ENCODE measurements around the gene GALNT10.

GALNT10 gene

DNA sequence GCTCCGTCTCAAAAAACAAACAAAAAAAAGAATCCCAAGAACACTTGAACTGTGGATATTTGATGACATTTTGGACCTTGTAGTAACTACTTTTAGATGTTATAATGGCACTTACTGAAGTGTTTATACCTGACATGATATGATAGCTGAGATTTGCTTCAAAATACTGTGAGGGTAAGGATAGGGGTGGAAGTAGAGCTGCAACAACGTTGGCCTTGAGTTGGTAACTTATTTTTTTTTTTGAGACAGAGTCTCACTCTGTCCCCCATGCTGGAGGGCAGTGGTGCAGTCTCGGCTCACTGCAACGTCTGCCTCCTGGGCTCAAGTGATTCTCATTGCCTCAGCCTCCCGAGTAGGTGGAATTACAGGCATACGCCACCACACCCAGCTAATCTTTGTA is 224.6 kb downstream of the GALNT10 start:
- DNase-seq (ENCODE audit: extremely low spot score) = no peak
- TF ChIP-seq BHLHE40 (IDR thresholded peaks at IDR 0.05; ENCODE audit: borderline replicate concordance) = no peak
- TF ChIP-seq FOXK2 (IDR thresholded peaks at IDR 0.05) = no peak
- TF ChIP-seq ELF4 (IDR thresholded peaks at IDR 0.05) = no peak
- TF ChIP-seq FOXA1 (IDR thresholded peaks at IDR 0.05) = no peak
- no peak for TF ChIP-seq SUZ12 (IDR thresholded peaks at IDR 0.05)
- TF ChIP-seq LEF1 (IDR thresholded peaks at IDR 0.05; ENCODE audit: borderline replicate concordance) = no peak
- TF ChIP-seq, protein P1, sequence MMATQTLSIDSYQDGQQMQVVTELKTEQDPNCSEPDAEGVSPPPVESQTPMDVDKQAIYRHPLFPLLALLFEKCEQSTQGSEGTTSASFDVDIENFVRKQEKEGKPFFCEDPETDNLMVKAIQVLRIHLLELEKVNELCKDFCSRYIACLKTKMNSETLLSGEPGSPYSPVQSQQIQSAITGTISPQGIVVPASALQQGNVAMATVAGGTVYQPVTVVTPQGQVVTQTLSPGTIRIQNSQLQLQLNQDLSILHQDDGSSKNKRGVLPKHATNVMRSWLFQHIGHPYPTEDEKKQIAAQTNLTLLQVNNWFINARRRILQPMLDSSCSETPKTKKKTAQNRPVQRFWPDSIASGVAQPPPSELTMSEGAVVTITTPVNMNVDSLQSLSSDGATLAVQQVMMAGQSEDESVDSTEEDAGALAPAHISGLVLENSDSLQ (IDR thresholded peaks at IDR 0.05) = no peak
- TF ChIP-seq ARNT (IDR thresholded peaks at IDR 0.05) = no peak
- no peak for TF ChIP-seq TARDBP (IDR thresholded peaks at IDR 0.05)
- no peak for TF ChIP-seq L3MBTL2 (conservative IDR thresholded peaks at IDR 0.05)
- no peak for TF ChIP-seq SP1 (IDR thresholded peaks at IDR 0.05)
- POLR2A ChIA-PET = no interaction called here
- CTCF ChIA-PET = interaction anchor here (0.6 to 1.3 kb wide), 2 partner anchors 195 to 218 kb away, joined by 3 to 5 read pairs; no protein-coding TSS in a partner anchor

DNA sequence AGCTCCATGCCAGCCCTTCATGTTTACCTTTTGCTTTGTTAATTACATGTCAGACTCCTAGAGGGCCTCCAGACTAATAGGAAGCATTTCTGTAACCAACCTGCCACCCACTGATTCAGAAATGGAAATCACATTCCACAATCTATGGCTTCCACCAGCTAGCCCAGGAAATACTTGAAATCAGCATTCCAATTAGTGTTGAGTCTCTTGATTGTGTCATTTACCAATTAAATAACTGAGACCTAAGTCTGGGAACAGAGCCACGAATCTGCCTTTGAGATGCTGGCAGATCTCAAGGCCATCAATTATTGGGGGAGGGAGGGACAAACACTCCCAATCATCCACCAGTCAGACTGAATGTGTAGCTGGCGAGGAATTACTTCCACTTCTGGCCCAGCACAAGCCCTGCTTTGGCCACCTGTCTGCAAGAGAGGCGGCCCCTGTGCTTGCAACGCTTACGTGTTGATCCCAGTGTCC is 227.8 kb downstream of the GALNT10 start:
- TF ChIP-seq ARNT (IDR thresholded peaks at IDR 0.05) = no peak
- TF ChIP-seq TARDBP (IDR thresholded peaks at IDR 0.05) = no peak
- TF ChIP-seq, protein P1 (IDR thresholded peaks at IDR 0.05) = no peak
- TF ChIP-seq HDGF (IDR thresholded peaks at IDR 0.05; ENCODE audit: borderline replicate concordance) = no peak
- POLR2A ChIA-PET = no interaction called here
- CTCF ChIA-PET = no interaction called here
- no peak for DNase-seq (ENCODE audit: extremely low spot score)

DNA sequence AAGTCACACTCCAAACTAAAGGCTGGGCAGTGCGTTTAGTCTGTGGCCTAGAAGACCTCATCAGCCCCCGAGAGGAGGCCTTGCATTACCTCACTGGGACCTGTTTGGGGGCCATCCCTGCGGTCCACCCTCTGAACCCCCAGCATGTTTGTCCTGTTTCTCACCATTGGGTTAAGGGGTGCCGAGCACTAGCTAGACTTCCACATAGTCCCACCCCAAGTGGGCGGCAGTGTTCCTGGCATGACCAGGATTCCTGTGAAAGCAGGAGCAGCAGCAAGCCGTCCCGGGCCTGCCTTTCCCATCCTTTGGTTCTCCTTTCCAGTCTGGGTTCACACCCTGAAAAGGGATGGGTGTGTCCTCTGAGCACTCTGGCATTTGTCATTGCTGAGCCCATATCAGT is 228.7 kb downstream of the GALNT10 start:
- TF ChIP-seq SUZ12 (IDR thresholded peaks at IDR 0.05) = no peak
- TF ChIP-seq CTBP1 (IDR thresholded peaks at IDR 0.05; ENCODE audit: borderline replicate concordance) = no peak
- no peak for TF ChIP-seq NFRKB (IDR thresholded peaks at IDR 0.05)
- no peak for TF ChIP-seq LEF1 (IDR thresholded peaks at IDR 0.05; ENCODE audit: borderline replicate concordance)
- no peak for TF ChIP-seq FOXA1 (IDR thresholded peaks at IDR 0.05)
- no peak for TF ChIP-seq ELF4 (IDR thresholded peaks at IDR 0.05)
- TF ChIP-seq ZNF384 (IDR thresholded peaks at IDR 0.05) = no peak
- no peak for TF ChIP-seq ARNT (IDR thresholded peaks at IDR 0.05)
- no peak for TF ChIP-seq TARDBP (IDR thresholded peaks at IDR 0.05)
- no peak for TF ChIP-seq HDGF (IDR thresholded peaks at IDR 0.05; ENCODE audit: borderline replicate concordance)
- no peak for TF ChIP-seq L3MBTL2 (conservative IDR thresholded peaks at IDR 0.05)
- TF ChIP-seq BHLHE40 (IDR thresholded peaks at IDR 0.05; ENCODE audit: borderline replicate concordance) = no peak
- TF ChIP-seq FOXM1 (IDR thresholded peaks at IDR 0.05; ENCODE audit: borderline replicate concordance) = no peak
- TF ChIP-seq FOXK2 (IDR thresholded peaks at IDR 0.05) = no peak
- TF ChIP-seq, protein P1 (IDR thresholded peaks at IDR 0.05) = no peak
- no peak for TF ChIP-seq SP1 (IDR thresholded peaks at IDR 0.05)
- ChIA-PET POLR2A (no interaction called here), CTCF (no interaction called here)
- DNase-seq (ENCODE audit: extremely low spot score) = no peak

DNA sequence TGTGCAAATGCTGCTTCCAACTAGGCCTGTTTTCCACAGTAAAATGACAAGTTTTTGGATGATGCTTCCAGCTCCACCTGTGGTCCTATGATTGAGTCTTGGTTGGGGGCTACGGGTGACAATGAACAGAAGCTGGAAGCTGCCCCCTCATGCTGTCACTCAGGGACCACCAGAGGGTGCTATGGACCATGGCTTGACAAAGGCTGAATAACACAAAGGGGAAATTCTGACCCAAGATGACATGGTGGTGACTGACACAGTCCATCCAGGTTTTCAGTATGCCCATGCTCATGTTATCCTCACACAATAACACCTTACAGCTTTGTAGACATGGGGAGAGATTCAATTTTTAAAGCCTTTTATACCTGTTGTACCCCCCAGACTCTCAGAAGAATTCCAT is 231.3 kb downstream of the GALNT10 start:
- DNase-seq (ENCODE audit: extremely low spot score) = peak; percentile 57
- ChIA-PET CTCF (interaction anchor here (0.6 to 2.0 kb wide), 15 partner anchors 9 to 221 kb away, joined by 3 to 14 read pairs (median 4); no protein-coding TSS in a partner anchor), POLR2A (interaction anchor here (1.5 kb wide), 1 partner anchor 188 kb away, joined by 3 read pairs; no protein-coding TSS in a partner anchor)
- TF ChIP-seq, protein P1 (IDR thresholded peaks at IDR 0.05) = peak; percentile 60
- TF ChIP-seq HDGF (IDR thresholded peaks at IDR 0.05; ENCODE audit: borderline replicate concordance) = no peak

DNA sequence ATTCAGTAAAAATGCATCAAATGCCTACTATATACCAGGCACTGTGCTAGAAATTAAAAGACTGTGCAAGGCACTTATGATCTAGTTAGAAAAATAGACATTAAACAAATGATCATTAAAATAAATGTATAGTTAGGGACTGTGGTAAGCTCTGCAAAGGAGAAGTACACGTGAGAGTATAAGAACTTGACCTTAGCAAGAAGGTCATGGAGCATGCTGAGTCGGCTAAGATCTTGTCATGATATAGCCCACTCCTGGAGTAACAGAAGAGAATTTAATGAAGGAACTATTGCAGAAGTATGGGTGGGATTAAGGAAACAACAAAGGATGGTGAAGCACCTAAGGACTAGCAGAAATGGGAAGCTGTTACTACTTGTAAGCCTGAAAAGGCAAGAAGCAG is 231.8 kb downstream of the GALNT10 start:
- no peak for DNase-seq (ENCODE audit: extremely low spot score)
- CTCF ChIA-PET = interaction anchor here (0.6 to 2.0 kb wide), 12 partner anchors 9 to 220 kb away, joined by 3 to 14 read pairs (median 5); no protein-coding TSS in a partner anchor
- POLR2A ChIA-PET = interaction anchor here (0.9 to 1.5 kb wide), 2 partner anchors 187 to 383 kb away, joined by 3 read pairs; partner anchors contain the start of genes FAM114A2 and MFAP3
- no peak for TF ChIP-seq HDGF (IDR thresholded peaks at IDR 0.05; ENCODE audit: borderline replicate concordance)
- no peak for TF ChIP-seq ELF4 (IDR thresholded peaks at IDR 0.05)
- no peak for TF ChIP-seq LEF1 (IDR thresholded peaks at IDR 0.05; ENCODE audit: borderline replicate concordance)
- no peak for TF ChIP-seq NFRKB (IDR thresholded peaks at IDR 0.05)
- TF ChIP-seq, protein P1 (IDR thresholded peaks at IDR 0.05) = no peak
- no peak for TF ChIP-seq FOXK2 (IDR thresholded peaks at IDR 0.05)
- no peak for TF ChIP-seq BHLHE40 (IDR thresholded peaks at IDR 0.05; ENCODE audit: borderline replicate concordance)
- TF ChIP-seq TARDBP (IDR thresholded peaks at IDR 0.05) = no peak
- no peak for TF ChIP-seq FOXM1 (IDR thresholded peaks at IDR 0.05; ENCODE audit: borderline replicate concordance)
- TF ChIP-seq ARNT (IDR thresholded peaks at IDR 0.05) = no peak
- no peak for TF ChIP-seq FOXA1 (IDR thresholded peaks at IDR 0.05)
- no peak for TF ChIP-seq SUZ12 (IDR thresholded peaks at IDR 0.05)
- no peak for TF ChIP-seq SP1 (IDR thresholded peaks at IDR 0.05)
- TF ChIP-seq ZNF384 (IDR thresholded peaks at IDR 0.05) = no peak
- no peak for TF ChIP-seq L3MBTL2 (conservative IDR thresholded peaks at IDR 0.05)
- TF ChIP-seq CTBP1 (IDR thresholded peaks at IDR 0.05; ENCODE audit: borderline replicate concordance) = no peak
